GM23248 (cell line): ENCODE measurements around the gene CDK5RAP3.

Source experiments
- EZH2 ChIP-seq: fragments of 200-600 bp; sonication (generic); IDR thresholded peaks from 2 replicates; pipeline ENCODE4 v1.6.1; 2018; ENCODE audit warnings: antibody characterized with exemption, mild to moderate bottlenecking; ENCODE audit not compliant: insufficient read depth, poor library complexity, severe bottlenecking
- EZH2phosphoT487 ChIP-seq: fragments of 200-600 bp; sonication (generic); IDR thresholded peaks from 2 replicates; pipeline ENCODE4 v1.6.1; 2018; ENCODE audit warnings: antibody characterized with exemption, moderate library complexity, mild to moderate bottlenecking, low read depth; ENCODE audit not compliant: insufficient read depth

GRCh38 chr17:47966079-47966519 lies 4.8 kb upstream of the CDK5RAP3 start:
- no peak for TF ChIP-seq EZH2
- TF ChIP-seq EZH2phosphoT487 = no peak
